GM23338 (cell line): ENCODE data around the gene SCLY. TPM values are rescaled to one million over a fixed set of nuclear protein-coding genes. Genes with fewer than 3 reads are reported as not detected.

Experiments
- ATAC-seq: fragments of 200-7000 bp; cut with Tn5 transposase; 3 replicates; pipeline ENCODE4 v1.9.1; 2020
- DNase-seq: peaks from one replicate; pipeline ENCODE4 v3.0.0-alpha.2; 2015; ENCODE audit warnings: low spot score
- H2AFZ ChIP-seq: fragments of 200-600 bp; sonication (generic); 2 replicates; pipeline ENCODE4 v1.8.0; 2016; ENCODE audit warnings: antibody characterized with exemption, mild to moderate bottlenecking, moderate library complexity
- H3F3A ChIP-seq: fragments of 200-600 bp; sonication (generic); replicated peaks from 2 replicates; pipeline ENCODE4 v1.8.0; 2017; ENCODE audit warnings: antibody characterized with exemption, mixed run types, low read depth
- H3K27ac ChIP-seq: fragments of 200-600 bp; sonication (generic); 2 replicates; pipeline ENCODE4 v1.6.1; 2016; ENCODE audit warnings: low read depth
- H3K27me3 ChIP-seq: fragments of 200-600 bp; sonication (generic); 2 replicates; pipeline ENCODE4 v1.8.0; 2016; ENCODE audit warnings: mild to moderate bottlenecking, mixed run types, moderate library complexity; ENCODE audit not compliant: insufficient read depth
- H3K36me3 ChIP-seq: fragments of 200-600 bp; sonication (generic); 2 replicates; pipeline ENCODE4 v1.8.0; 2016; ENCODE audit warnings: mild to moderate bottlenecking; ENCODE audit not compliant: insufficient read depth
- H3K4me1 ChIP-seq: fragments of 200-600 bp; sonication (generic); 2 replicates; pipeline ENCODE4 v1.8.0; 2016; ENCODE audit warnings: mild to moderate bottlenecking, moderate library complexity; ENCODE audit not compliant: insufficient read depth
- H3K4me2 ChIP-seq: fragments of 200-600 bp; sonication (generic); 2 replicates; pipeline ENCODE4 v1.7.1; 2017; ENCODE audit warnings: mixed run types
- H3K4me3 ChIP-seq: fragments of 200-600 bp; sonication (generic); 2 replicates; pipeline ENCODE4 v1.6.1; 2016; ENCODE audit warnings: mixed run types
- H3K79me2 ChIP-seq: fragments of 200-600 bp; sonication (generic); replicated peaks from 2 replicates; pipeline ENCODE4 v1.8.0; 2017; ENCODE audit warnings: mild to moderate bottlenecking; ENCODE audit not compliant: insufficient read depth
- H3K9me2 ChIP-seq: fragments of 200-600 bp; sonication (generic); 2 replicates; pipeline ENCODE4 v1.8.0; 2017; ENCODE audit not compliant: insufficient read depth
- H4K20me1 ChIP-seq: fragments of 200-600 bp; sonication (generic); replicated peaks from 2 replicates; pipeline ENCODE4 v1.8.0; 2017; ENCODE audit warnings: mild to moderate bottlenecking; ENCODE audit not compliant: insufficient read depth
- H3K27ac Mint-ChIP-seq: 2 replicates; pipeline ENCODE4 v1.8.0; 2020; ENCODE audit warnings: inconsistent platforms, mild to moderate bottlenecking, moderate library complexity, mixed read lengths
- H3K27me3 Mint-ChIP-seq: 3 replicates; pipeline ENCODE4 v1.8.0; 2022; ENCODE audit warnings: low read depth, mild to moderate bottlenecking, moderate library complexity, mixed read lengths, inconsistent platforms; ENCODE audit not compliant: insufficient read depth, poor library complexity
- H3K36me3 Mint-ChIP-seq: 3 replicates; pipeline ENCODE4 v1.8.0; 2021; ENCODE audit warnings: low read depth, mild to moderate bottlenecking, inconsistent platforms, moderate library complexity, mixed read lengths
- H3K4me1 Mint-ChIP-seq: 3 replicates; pipeline ENCODE4 v1.8.0; 2020; ENCODE audit warnings: mild to moderate bottlenecking, inconsistent platforms, mixed read lengths
- H3K4me3 Mint-ChIP-seq: 3 replicates; pipeline ENCODE4 v1.8.0; 2021; ENCODE audit warnings: moderate library complexity, mild to moderate bottlenecking, inconsistent platforms, mixed read lengths
- H3K9me3 Mint-ChIP-seq: 3 replicates; pipeline ENCODE4 v1.8.0; 2020; ENCODE audit warnings: moderate library complexity, mild to moderate bottlenecking, inconsistent platforms, mixed read lengths
- CREB1 ChIP-seq: fragments of 250-450 bp; sonication (Bioruptor Pico); IDR thresholded peaks from 2 replicates; pipeline ENCODE4 v1.5.0; 2020; ENCODE audit warnings: low read depth, mild to moderate bottlenecking, moderate library complexity
- CTCF ChIP-seq, 2 experiments: fragments of 200-600 bp in 1 of 2; sonication (generic) in 1 of 2; conservative IDR thresholded peaks; 2 replicates each; pipeline versions ENCODE4 v1.5.1 to v1.6.1; 2016 to 2017; ENCODE audit warnings: antibody characterized with exemption in 2 of 2, low read depth in 2 of 2, mild to moderate bottlenecking in 2 of 2, moderate library complexity in 1 of 2
- ETS1 ChIP-seq: IDR thresholded peaks from 2 replicates; pipeline ENCODE4 v1.6.1; 2016; ENCODE audit warnings: antibody characterized with exemption
- EZH2 ChIP-seq: fragments of 200-600 bp; sonication (generic); IDR thresholded peaks from one replicate; pipeline ENCODE4 v1.8.0; 2017; ENCODE audit warnings: antibody characterized with exemption, mild to moderate bottlenecking, low read depth; ENCODE audit not compliant: unreplicated experiment
- JUNB ChIP-seq: IDR thresholded peaks from one replicate; pipeline ENCODE4 v1.6.1; 2016; ENCODE audit warnings: antibody characterized with exemption; ENCODE audit not compliant: unreplicated experiment
- POLR2AphosphoS5 ChIP-seq: IDR thresholded peaks from 2 replicates; pipeline ENCODE4 v1.6.1; 2016; ENCODE audit warnings: antibody characterized with exemption, low read depth
- REST ChIP-seq: IDR thresholded peaks from one replicate; pipeline ENCODE4 v1.6.1; 2018; ENCODE audit warnings: antibody characterized with exemption; ENCODE audit not compliant: unreplicated experiment
- STAT1 ChIP-seq: IDR thresholded peaks from one replicate; pipeline ENCODE4 v1.6.1; 2016; ENCODE audit warnings: antibody characterized with exemption; ENCODE audit not compliant: unreplicated experiment
- ZNF331 ChIP-seq: fragments of 250-450 bp; sonication (Bioruptor Pico); IDR thresholded peaks from 2 replicates; pipeline ENCODE4 v1.5.0; 2020; ENCODE audit warnings: low read depth, mild to moderate bottlenecking, moderate library complexity
- ZNF462 ChIP-seq: fragments of 250-450 bp; sonication (Bioruptor Pico); IDR thresholded peaks from 2 replicates; pipeline ENCODE4 v1.5.0; 2020; ENCODE audit warnings: mild to moderate bottlenecking, moderate library complexity
- polyA plus RNA-seq: library from polyadenylated mRNA; unstranded; fragments of >200 nt; fragmentation: Nextera tagmentation; extraction: Ambion mirVana; gene quantifications from 2 replicates; pipeline ENCODE4 v1.2.1, GENCODE V29; 2016
- total RNA-seq: library from RNA; depleted of rRNA; stranded (reverse); fragments of >200 nt; shearing (Covaris generic); gene quantifications from 2 replicates; pipeline ENCODE4 v1.2.3, GENCODE V29; 2014

The SCLY gene
- total and polyA plus RNA-seq, 2 experiments from 2014 or later, result 57.2 to 80.3 TPM

GRCh38 chr2:238107525-238108422, 47.0 kb downstream of the SCLY start:
- no peaks in the 10 kb centered on the region for H3F3A ChIP-seq
- no peaks in the 10 kb centered on the region for H3K9me2 ChIP-seq
- H3K4me2 ChIP-seq, result no peak overlapping the region
- no peaks in the 10 kb centered on the region; the same call in 1 of the 2 replicates for H3K36me3 ChIP-seq
- TF ChIP-seq REST, result no peak
- TF ChIP-seq JUNB, result no peak
- TF ChIP-seq ETS1, result no peak
- no peak for TF ChIP-seq ZNF462 (CRISPR knock-in tag)
- TF ChIP-seq ZNF331, result no peak
- TF ChIP-seq STAT1, result no peak
- TF ChIP-seq CREB1, result no peak
- TF ChIP-seq CTCF (conservative IDR thresholded peaks at IDR 0.05; ENCODE audit: low read depth in 2 of 2), result no peak
- TF ChIP-seq EZH2, result no peak
- no peak for TF ChIP-seq POLR2AphosphoS5
- H3K4me1 ChIP-seq, result peaks cover 13% of the 10 kb centered on the region
- no peak overlapping the region; the same call in 2 of the 3 replicates for H3K4me3 Mint-ChIP-seq
- no peak overlapping the region for H3K27ac Mint-ChIP-seq
- no peak overlapping the region for H3K4me3 ChIP-seq
- no peaks in the 10 kb centered on the region for H3K27me3 ChIP-seq
- peaks cover 3% of the 10 kb centered on the region; the same call in 2 of the 3 replicates for H3K9me3 Mint-ChIP-seq
- H4K20me1 ChIP-seq, result no peaks in the 10 kb centered on the region
- 0 out of 2 replicates have a peak overlapping the region, but pooled peaks have one; percentile 38 for H2AFZ ChIP-seq
- DNase-seq (no peak), ATAC-seq (peak; percentile 15)
- peaks cover 11% of the 10 kb centered on the region for H3K27me3 Mint-ChIP-seq
- no peaks in the 10 kb centered on the region for H3K36me3 Mint-ChIP-seq
- no peaks in the 10 kb centered on the region for H3K79me2 ChIP-seq
- H3K27ac ChIP-seq, result no peak overlapping the region
- H3K4me1 Mint-ChIP-seq, result peaks cover 23% of the 10 kb centered on the region
